GM12873 (cell line): ENCODE data around the gene ABT1.

ENCODE experiments used
- CTCF ChIP-seq: IDR thresholded peaks from 2 replicates; pipeline ENCODE4 v1.5.1; 2012; ENCODE audit warnings: low read depth, mild to moderate bottlenecking, moderate library complexity, low read length, control low read depth; ENCODE audit not compliant: insufficient read depth; ENCODE audit errors: missing control alignments

The ABT1 gene

GRCh38 chr6:26569433-26569764 lies 27.4 kb upstream of the ABT1 start:
- no peak for TF ChIP-seq CTCF

- no peak for TF ChIP-seq CTCF
These were observed 26.5 kb upstream of the ABT1 start for GRCh38 chr6:26570027-26570809.

- TF ChIP-seq CTCF, result no peak
These were observed 25.0 kb upstream of the ABT1 start for GRCh38 chr6:26571592-26572296.

- TF ChIP-seq CTCF, result no peak
These were observed 21.2 kb upstream of the ABT1 start for GRCh38 chr6:26575494-26575939.

- TF ChIP-seq CTCF, result no peak
These were observed 20.3 kb upstream of the ABT1 start for GRCh38 chr6:26576407-26576843.

GRCh38 chr6:26576929-26577719 lies 19.6 kb upstream of the ABT1 start:
- no peak for TF ChIP-seq CTCF

- no peak for TF ChIP-seq CTCF
These were observed 19.1 kb upstream of the ABT1 start for GRCh38 chr6:26577720-26578072.
